Measurements from ENCODE around the gene NUP210. TPM values are rescaled to one million over a fixed set of nuclear protein-coding genes. Genes with fewer than 3 reads are reported as not detected.

Gene NUP210

DNA sequence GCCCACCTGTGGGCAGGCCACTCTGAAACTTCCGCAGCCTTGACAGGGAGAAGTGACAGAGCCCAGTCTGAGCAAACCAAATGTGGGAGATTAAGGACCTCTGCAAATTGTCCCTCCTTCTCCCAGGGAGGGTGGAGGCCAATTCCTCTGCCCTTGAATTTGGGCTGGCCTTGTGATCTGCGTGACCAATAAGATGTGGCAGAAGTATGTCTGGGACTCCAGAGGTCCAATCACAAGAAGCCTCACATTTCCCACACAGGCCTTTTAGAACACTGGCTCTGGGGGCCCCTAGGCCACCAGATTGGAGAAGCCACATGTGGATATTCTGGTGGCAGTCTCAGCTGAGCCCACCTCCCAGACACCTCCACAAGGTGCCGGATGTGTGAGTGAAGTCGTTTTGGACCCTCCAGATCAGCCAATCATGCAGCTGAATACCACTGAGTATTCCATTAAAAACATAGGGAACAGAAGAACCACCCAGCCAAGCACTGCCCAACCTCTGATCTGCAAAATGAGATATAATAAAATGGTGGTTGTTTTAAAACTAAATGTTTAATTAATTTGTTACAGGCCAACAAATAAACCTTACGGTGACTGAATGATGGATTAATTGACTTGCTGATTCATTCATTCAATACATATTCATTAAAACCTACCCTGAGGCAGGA is 150.3 kb downstream of the NUP210 start:
- no peaks in the 10 kb centered on the region for H3K9me3 ChIP-seq (replicated peaks; ENCODE audit: low read length)
- peaks cover 19% of the 10 kb centered on the region for H3K27me3 ChIP-seq (ENCODE audit: control insufficient read depth, insufficient read depth, low read length)
- no peak overlapping the region for H3K4me2 ChIP-seq (ENCODE audit: low read length)
- H3K4me3 ChIP-seq (ENCODE audit: low read length), result no peak overlapping the region
- no peaks in the 10 kb centered on the region for H3K4me1 ChIP-seq (ENCODE audit: control insufficient read depth, insufficient read depth, low read length)
- no peaks in the 10 kb centered on the region for H3K36me3 ChIP-seq (ENCODE audit: insufficient read depth, low read length)
- H3K9ac ChIP-seq (ENCODE audit: low read depth, low read length), result no peak overlapping the region

DNA sequence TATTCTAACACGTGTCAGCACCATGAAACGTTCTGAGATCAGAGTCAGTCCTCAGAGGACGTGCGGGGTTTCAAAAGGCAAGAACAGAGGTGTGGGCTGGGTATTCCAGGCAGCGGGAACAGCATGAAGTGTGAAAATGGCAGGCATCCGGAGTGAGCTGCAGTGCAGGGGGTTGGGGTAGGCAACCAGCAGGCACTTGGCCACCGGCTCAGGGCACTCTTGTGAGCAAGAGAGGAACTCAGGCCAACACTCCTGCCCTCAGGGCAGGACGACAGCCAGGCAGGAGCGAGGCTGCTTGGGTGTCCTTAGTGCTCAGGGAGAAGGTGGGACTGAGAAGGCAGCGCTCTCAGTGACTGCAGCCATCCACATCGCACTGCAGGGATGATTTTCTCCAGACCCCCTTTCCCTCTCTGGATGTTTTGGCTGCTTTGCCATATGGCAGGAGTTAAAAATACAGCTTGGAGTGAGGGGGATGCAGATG is 151.1 kb downstream of the NUP210 start:
- Histone ChIP-seq H3K9ac (ENCODE audit: low read depth, low read length) (no peak overlapping the region), H3K4me1 (ENCODE audit: control insufficient read depth, insufficient read depth, low read length) (no peaks in the 10 kb centered on the region), H3K9me3 (replicated peaks; ENCODE audit: low read length) (no peaks in the 10 kb centered on the region), H3K4me3 (ENCODE audit: low read length) (no peak overlapping the region), H3K4me2 (ENCODE audit: low read length) (no peak overlapping the region), H3K27me3 (ENCODE audit: control insufficient read depth, insufficient read depth, low read length) (peaks cover 11% of the 10 kb centered on the region), H3K36me3 (ENCODE audit: insufficient read depth, low read length) (no peaks in the 10 kb centered on the region)

- H3K4me3 ChIP-seq (ENCODE audit: low read length), result no peak overlapping the region
- no peak overlapping the region for H3K4me2 ChIP-seq (ENCODE audit: low read length)
- H3K27me3 ChIP-seq (ENCODE audit: control insufficient read depth, insufficient read depth, low read length), result peaks cover 3% of the 10 kb centered on the region
- no peaks in the 10 kb centered on the region for H3K4me1 ChIP-seq (ENCODE audit: control insufficient read depth, insufficient read depth, low read length)
- H3K36me3 ChIP-seq (ENCODE audit: insufficient read depth, low read length), result no peaks in the 10 kb centered on the region
- no peaks in the 10 kb centered on the region for H3K9me3 ChIP-seq (replicated peaks; ENCODE audit: low read length)
- H3K9ac ChIP-seq (ENCODE audit: low read depth, low read length), result no peak overlapping the region
Measured at GRCh38 chr3:13268120-13268519, 152.0 kb downstream of the NUP210 start.

GRCh38 chr3:13266651-13267362 is 153.3 kb downstream of the NUP210 start:
- H3K27me3 ChIP-seq (ENCODE audit: control insufficient read depth, insufficient read depth, low read length), result no peaks in the 10 kb centered on the region
- H3K9me3 ChIP-seq (replicated peaks; ENCODE audit: low read length), result no peaks in the 10 kb centered on the region
- no peak overlapping the region for H3K4me2 ChIP-seq (ENCODE audit: low read length)
- H3K4me1 ChIP-seq (ENCODE audit: control insufficient read depth, insufficient read depth, low read length), result no peaks in the 10 kb centered on the region
- no peak overlapping the region for H3K4me3 ChIP-seq (ENCODE audit: low read length)
- H3K36me3 ChIP-seq (ENCODE audit: insufficient read depth, low read length), result no peaks in the 10 kb centered on the region
- no peak overlapping the region for H3K9ac ChIP-seq (ENCODE audit: low read depth, low read length)

Small RNA genes lying within 50 kb of the gene (small RNA-seq; reads per million reads assigned to genes)
- gene AC027124.2, result not detected
